ENCODE measurements around the gene SLC7A14.

Gene SLC7A14

DNA sequence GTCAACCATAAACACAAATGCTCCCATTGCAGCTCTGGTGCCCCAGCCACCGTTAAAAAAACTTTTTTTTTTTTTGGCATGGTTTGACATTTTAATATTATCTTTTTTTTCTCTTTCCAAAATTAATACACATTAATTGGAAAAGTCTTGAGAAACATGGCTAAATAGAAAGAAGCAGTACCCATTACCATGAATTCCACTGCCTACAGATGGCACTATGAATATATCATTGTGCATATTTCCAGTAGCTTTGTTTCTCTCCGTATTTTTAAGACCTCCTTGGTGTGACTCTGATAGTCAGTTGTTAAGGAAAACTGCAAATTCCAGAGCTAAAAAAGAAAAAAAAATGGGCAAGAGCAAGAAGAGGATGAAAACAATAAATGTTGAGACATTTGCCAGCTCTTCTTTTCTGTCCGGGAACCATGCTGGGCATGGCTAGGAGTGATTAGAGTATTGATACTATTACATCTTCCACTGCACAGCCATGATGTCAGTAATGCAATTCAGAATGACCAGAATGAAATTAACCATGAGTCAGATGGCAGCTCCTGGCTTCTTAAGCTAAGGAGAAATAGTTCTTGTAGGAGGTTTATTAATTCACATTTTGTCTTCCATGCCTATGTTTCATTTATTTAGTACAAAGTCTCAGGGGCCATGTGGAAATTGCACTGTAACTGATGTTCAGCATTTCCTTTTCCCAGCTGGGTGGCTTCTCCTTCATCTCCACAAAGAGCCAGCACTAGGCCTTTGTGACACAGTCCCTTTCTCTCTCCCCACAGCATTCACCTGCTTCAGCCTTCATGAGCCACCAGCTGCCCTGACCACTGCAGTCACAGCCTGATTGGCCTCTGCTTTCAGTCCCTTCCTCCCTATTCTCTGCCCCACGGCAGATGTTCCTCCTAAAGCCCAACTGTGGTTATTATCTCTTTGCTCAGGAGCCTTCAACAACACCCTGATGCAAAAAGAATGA is 31.8 kb downstream of the SLC7A14 start:
- Histone ChIP-seq H4K20me1 (ENCODE audit: insufficient read depth, low read length) (no peaks in the 10 kb centered on the region), H3K4me1 (ENCODE audit: insufficient read depth, low read length) (no peaks in the 10 kb centered on the region), H3K4me3 (ENCODE audit: low read depth in 1 of 2, low read length in 2 of 2) (no peak overlapping the region), H2AFZ (ENCODE audit: low read depth, low read length) (no peak overlapping the region), H3K36me3 (ENCODE audit: insufficient read depth, low read length) (no peaks in the 10 kb centered on the region), H3K27me3 (ENCODE audit: insufficient read depth, low read length, poor library complexity) (peaks cover 8% of the 10 kb centered on the region), H3K79me2 (ENCODE audit: insufficient read depth, low read length) (no peaks in the 10 kb centered on the region), H3K4me2 (ENCODE audit: insufficient read depth, low read length) (no peak overlapping the region), H3K9me3 (ENCODE audit: insufficient read depth, low read length, severe bottlenecking) (no peaks in the 10 kb centered on the region), H3K9ac (ENCODE audit: low read depth, low read length) (no peak overlapping the region), H3K27ac (ENCODE audit: low read length) (no peak overlapping the region)
- DNase-seq (no peak), ATAC-seq (ENCODE audit: insufficient read depth, low read depth) (no peak)
- TF ChIP-seq EZH2 (IDR thresholded peaks at IDR 0.05; ENCODE audit: borderline replicate concordance, low read depth, low read length, severe bottlenecking), result no peak
- TF ChIP-seq, protein P1, sequence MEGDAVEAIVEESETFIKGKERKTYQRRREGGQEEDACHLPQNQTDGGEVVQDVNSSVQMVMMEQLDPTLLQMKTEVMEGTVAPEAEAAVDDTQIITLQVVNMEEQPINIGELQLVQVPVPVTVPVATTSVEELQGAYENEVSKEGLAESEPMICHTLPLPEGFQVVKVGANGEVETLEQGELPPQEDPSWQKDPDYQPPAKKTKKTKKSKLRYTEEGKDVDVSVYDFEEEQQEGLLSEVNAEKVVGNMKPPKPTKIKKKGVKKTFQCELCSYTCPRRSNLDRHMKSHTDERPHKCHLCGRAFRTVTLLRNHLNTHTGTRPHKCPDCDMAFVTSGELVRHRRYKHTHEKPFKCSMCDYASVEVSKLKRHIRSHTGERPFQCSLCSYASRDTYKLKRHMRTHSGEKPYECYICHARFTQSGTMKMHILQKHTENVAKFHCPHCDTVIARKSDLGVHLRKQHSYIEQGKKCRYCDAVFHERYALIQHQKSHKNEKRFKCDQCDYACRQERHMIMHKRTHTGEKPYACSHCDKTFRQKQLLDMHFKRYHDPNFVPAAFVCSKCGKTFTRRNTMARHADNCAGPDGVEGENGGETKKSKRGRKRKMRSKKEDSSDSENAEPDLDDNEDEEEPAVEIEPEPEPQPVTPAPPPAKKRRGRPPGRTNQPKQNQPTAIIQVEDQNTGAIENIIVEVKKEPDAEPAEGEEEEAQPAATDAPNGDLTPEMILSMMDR (IDR thresholded peaks at IDR 0.05; ENCODE audit: borderline replicate concordance, extremely low read depth, low read length, poor library complexity, severe bottlenecking), result no peak

DNA sequence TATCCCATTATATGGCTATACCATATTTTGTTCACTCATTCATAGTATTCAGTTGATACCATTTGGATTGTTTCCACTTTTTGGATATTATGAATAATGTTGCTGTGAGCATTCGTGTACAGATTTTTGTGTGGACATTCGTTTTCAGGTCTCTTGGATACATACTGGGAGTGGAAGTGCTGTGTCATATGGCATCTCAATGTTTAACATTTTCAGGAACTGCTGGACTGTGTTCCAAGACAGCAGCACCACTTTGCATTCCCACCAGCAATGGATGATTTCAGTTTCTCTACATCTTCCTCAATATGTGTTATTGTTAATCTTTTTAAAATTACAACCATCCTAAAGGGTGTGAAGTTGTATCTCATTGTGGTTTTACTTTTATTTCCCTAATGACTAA is 34.6 kb downstream of the SLC7A14 start:
- Histone ChIP-seq H3K4me2 (ENCODE audit: insufficient read depth, low read length) (no peak overlapping the region), H3K4me3 (ENCODE audit: low read depth in 1 of 2, low read length in 2 of 2) (no peak overlapping the region), H3K27me3 (ENCODE audit: insufficient read depth, low read length, poor library complexity) (peaks cover 5% of the 10 kb centered on the region), H3K36me3 (ENCODE audit: insufficient read depth, low read length) (no peaks in the 10 kb centered on the region), H3K4me1 (ENCODE audit: insufficient read depth, low read length) (no peaks in the 10 kb centered on the region), H3K9ac (ENCODE audit: low read depth, low read length) (no peak overlapping the region), H3K27ac (ENCODE audit: low read length) (no peak overlapping the region), H3K9me3 (ENCODE audit: insufficient read depth, low read length, severe bottlenecking) (no peaks in the 10 kb centered on the region), H4K20me1 (ENCODE audit: insufficient read depth, low read length) (no peaks in the 10 kb centered on the region), H3K79me2 (ENCODE audit: insufficient read depth, low read length) (no peaks in the 10 kb centered on the region), H2AFZ (ENCODE audit: low read depth, low read length) (no peak overlapping the region)
- no peak for TF ChIP-seq EZH2 (IDR thresholded peaks at IDR 0.05; ENCODE audit: borderline replicate concordance, low read depth, low read length, severe bottlenecking)
- TF ChIP-seq, protein P1 (IDR thresholded peaks at IDR 0.05; ENCODE audit: borderline replicate concordance, extremely low read depth, low read length, poor library complexity, severe bottlenecking), result no peak
- no peak for DNase-seq
- no peak for ATAC-seq (ENCODE audit: insufficient read depth, low read depth)

DNA sequence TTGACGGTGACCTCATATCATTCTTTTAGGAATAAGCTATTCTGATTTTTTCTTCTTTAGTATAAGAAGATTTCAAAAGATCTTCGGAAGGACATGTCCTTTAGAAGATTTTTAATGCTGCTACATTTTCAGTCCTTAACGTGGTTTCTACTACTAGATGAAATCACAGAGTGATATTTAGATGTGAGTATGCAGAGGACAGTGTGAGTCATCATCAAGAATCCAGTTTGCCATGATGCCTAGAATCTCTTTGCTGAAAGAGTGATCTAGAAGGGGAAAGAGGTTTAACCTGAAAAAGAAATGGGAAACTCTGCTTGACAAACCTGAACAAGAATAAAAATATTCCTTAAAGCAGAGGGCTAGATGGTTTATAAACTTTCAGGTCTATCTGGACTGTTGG is 43.2 kb downstream of the SLC7A14 start:
- Histone ChIP-seq H3K79me2 (ENCODE audit: insufficient read depth, low read length) (no peaks in the 10 kb centered on the region), H3K4me2 (ENCODE audit: insufficient read depth, low read length) (no peak overlapping the region), H3K27ac (ENCODE audit: low read length) (no peak overlapping the region), H3K4me3 (ENCODE audit: low read depth in 1 of 2, low read length in 2 of 2) (no peak overlapping the region), H4K20me1 (ENCODE audit: insufficient read depth, low read length) (no peaks in the 10 kb centered on the region), H3K4me1 (ENCODE audit: insufficient read depth, low read length) (no peaks in the 10 kb centered on the region), H3K27me3 (ENCODE audit: insufficient read depth, low read length, poor library complexity) (peaks cover 5% of the 10 kb centered on the region), H3K9me3 (ENCODE audit: insufficient read depth, low read length, severe bottlenecking) (no peaks in the 10 kb centered on the region), H3K9ac (ENCODE audit: low read depth, low read length) (no peak overlapping the region), H2AFZ (ENCODE audit: low read depth, low read length) (no peak overlapping the region), H3K36me3 (ENCODE audit: insufficient read depth, low read length) (no peaks in the 10 kb centered on the region)
- DNase-seq (no peak), ATAC-seq (ENCODE audit: insufficient read depth, low read depth) (no peak)
- no peak for TF ChIP-seq EZH2 (IDR thresholded peaks at IDR 0.05; ENCODE audit: borderline replicate concordance, low read depth, low read length, severe bottlenecking)
- TF ChIP-seq, protein P1 (IDR thresholded peaks at IDR 0.05; ENCODE audit: borderline replicate concordance, extremely low read depth, low read length, poor library complexity, severe bottlenecking), result no peak
